Uterus (tissue), 2 donors: Measurements from ENCODE around the gene CNPY1.

ENCODE experiments used
- CTCF ChIP-seq, 4 experiments: fragments of 200-600 bp in 2 of 4; fragments of 450-650 bp in 2 of 4; sonication (generic) in 2 of 4; IDR thresholded peaks; one replicate each; pipeline ENCODE4 v1.5.1; 2016 to 2019; ENCODE audit warnings: antibody characterized with exemption in 4 of 4, mild to moderate bottlenecking in 2 of 4, moderate library complexity in 1 of 4
- POLR2A ChIP-seq, 2 donors: fragments of 450-650 bp; IDR thresholded peaks; one replicate each; pipeline ENCODE4 v1.6.1; 2016; ENCODE audit warnings: antibody characterized with exemption in 2 of 2, mild to moderate bottlenecking in 1 of 2, moderate library complexity in 1 of 2

GRCh38 chr7:155570991-155571390 lies 24.6 kb upstream of the CNPY1 start:
- TF ChIP-seq POLR2A (IDR thresholded peaks at IDR 0.05) (no peak), CTCF (IDR thresholded peaks at IDR 0.05) (no peak)
